ENCODE data around the gene GLB1L. TPM values are rescaled to one million over a fixed set of nuclear protein-coding genes. Genes with fewer than 3 reads are reported as not detected.
"Not testable (repeated sequence)": the region's sequence is repeated elsewhere in the genome, so short reads cannot be mapped to it uniquely, and the experiment has no call there.

The GLB1L gene
- total RNA-seq, 4 donors from 2014 or later: 1.6 to 7.7 (median 3.9) TPM

DNA sequence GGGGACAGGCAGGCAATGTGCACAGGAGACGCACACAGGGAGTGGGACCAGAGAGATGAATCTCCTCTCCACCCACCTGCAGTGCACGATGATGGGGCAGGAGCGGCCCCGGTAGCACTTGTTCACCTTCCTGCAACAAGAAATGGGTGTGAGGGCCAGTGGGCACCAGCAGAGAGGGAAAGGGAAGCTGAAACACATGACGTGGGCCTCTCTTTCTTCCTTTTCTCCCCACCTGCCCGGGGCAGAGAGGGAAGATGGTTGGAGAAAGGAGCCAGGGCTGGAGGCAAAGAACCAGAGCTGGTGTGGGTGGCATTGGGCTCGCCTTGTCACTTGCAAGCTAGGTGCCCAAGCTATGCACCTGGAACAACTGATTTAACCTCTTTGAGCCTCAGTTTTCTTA is 46.1 kb upstream of the GLB1L start:
- 80 to 90% methylated on average over 7 of the region's 7 CpGs for WGBS, 2 donors
- intact Hi-C loops (cut with DNase I; ENCODE audit: low total_unique reads): no loop called here
- no peak for TF ChIP-seq POLR2A (IDR thresholded peaks at IDR 0.05)
- TF ChIP-seq, protein P1, sequence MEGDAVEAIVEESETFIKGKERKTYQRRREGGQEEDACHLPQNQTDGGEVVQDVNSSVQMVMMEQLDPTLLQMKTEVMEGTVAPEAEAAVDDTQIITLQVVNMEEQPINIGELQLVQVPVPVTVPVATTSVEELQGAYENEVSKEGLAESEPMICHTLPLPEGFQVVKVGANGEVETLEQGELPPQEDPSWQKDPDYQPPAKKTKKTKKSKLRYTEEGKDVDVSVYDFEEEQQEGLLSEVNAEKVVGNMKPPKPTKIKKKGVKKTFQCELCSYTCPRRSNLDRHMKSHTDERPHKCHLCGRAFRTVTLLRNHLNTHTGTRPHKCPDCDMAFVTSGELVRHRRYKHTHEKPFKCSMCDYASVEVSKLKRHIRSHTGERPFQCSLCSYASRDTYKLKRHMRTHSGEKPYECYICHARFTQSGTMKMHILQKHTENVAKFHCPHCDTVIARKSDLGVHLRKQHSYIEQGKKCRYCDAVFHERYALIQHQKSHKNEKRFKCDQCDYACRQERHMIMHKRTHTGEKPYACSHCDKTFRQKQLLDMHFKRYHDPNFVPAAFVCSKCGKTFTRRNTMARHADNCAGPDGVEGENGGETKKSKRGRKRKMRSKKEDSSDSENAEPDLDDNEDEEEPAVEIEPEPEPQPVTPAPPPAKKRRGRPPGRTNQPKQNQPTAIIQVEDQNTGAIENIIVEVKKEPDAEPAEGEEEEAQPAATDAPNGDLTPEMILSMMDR (IDR thresholded peaks at IDR 0.05): no peak
- peak in 1 of 2 donors; percentile 74 for DNase-seq (ENCODE audit: low spot score in 2 of 2)
- no peak overlapping the region for H3K4me3 ChIP-seq (ENCODE audit: low read depth, poor library complexity, severe bottlenecking)

DNA sequence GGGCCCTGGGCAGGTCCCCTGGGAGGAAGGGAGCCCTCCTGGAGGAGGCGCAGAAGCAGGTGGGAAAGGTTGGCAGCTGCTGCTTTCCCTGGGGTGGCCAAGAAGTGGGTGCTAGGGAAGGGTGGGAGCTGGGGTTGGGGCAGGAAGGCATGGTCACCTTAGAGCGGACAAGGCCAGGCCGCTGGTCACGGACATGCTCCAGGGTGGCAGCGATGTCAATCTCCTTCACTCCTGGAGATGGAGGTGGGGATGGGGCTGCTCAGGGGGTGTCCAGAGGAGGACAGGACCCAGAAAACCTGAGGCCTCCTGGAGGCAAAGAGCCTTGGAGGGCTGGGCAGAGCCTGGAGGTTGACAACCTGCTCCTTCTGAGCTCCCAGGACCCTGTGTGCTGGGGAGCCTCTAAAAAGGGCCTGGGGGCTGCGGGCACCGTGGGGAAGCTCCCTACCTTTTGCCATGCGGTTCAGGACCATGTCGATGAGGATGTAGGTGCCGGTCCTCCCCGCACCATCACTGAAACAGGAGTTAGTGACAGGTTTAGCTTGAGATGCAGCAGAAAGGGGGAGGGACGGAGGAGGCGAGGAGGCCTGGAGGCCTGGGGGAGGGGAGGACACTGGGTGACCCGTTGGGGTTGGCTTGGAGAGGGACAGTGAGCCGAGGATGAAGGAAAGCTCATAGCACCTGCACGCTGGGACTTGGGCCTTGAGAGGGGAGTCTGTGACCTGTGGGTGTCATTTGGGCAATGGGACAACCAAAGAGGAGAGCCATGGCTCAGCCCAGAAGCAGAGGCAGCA is 45.3 kb upstream of the GLB1L start:
- no peak overlapping the region for H3K4me3 ChIP-seq (ENCODE audit: low read depth, poor library complexity, severe bottlenecking)
- peak in 1 of 2 donors; percentile 81 for DNase-seq (ENCODE audit: low spot score in 2 of 2)
- 89% methylated on average over 16 of the region's 16 CpGs for WGBS, 2 donors
- TF ChIP-seq, protein P1 (IDR thresholded peaks at IDR 0.05): no peak
- TF ChIP-seq POLR2A (IDR thresholded peaks at IDR 0.05): no peak
- intact Hi-C loops (cut with DNase I; ENCODE audit: low total_unique reads): no loop called here

DNA sequence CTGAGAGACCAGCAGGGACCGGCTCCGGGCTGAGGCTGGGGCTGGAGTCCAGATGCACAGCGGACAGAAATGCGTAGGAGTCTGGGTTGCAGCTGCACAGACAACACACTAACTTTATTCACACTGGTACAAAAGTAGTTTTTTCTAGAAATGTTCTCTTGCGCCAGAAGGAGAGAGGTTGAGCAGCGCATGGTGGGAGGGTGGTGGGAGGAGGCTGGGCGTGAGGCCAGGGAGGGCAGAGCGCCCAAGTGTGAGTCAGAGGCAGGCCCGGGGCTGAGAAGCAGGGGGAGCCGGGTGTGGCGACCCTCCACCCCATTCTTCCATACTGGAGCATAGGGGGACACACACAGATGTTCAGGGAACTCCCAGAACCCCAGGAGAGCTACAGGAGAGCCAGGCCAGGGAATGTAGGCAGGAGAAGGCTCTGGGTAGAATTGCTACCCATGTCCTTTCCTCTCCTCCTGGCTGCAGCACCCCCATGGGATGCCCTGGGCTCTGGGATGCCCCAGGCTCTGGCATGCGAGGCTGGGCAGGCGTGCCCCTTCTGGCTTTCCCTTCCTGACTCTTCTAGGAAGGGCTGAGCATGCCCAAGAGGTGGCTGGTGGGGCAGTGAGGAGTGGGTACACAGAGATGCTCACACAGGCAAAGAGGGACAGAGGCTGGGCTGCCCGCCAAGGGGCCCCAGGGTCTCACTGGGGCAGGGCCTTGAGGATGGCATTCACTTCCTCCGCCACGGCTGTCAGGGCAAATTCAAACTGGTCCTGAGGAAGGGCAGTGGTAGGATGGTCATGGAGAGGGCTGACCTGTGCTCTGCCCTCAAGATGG is 44.5 kb upstream of the GLB1L start:
- TF ChIP-seq POLR2A (IDR thresholded peaks at IDR 0.05): no peak
- TF ChIP-seq, protein P1 (IDR thresholded peaks at IDR 0.05): no peak
- 17 to 25% methylated on average over 15 to 16 of the region's 16 CpGs for WGBS, 2 donors
- DNase-seq (ENCODE audit: low spot score in 2 of 2): peak in 1 of 2 donors; percentile 91
- no peak overlapping the region for H3K4me3 ChIP-seq (ENCODE audit: low read depth, poor library complexity, severe bottlenecking)
- intact Hi-C loops (cut with DNase I; ENCODE audit: low total_unique reads): no loop called here

DNA sequence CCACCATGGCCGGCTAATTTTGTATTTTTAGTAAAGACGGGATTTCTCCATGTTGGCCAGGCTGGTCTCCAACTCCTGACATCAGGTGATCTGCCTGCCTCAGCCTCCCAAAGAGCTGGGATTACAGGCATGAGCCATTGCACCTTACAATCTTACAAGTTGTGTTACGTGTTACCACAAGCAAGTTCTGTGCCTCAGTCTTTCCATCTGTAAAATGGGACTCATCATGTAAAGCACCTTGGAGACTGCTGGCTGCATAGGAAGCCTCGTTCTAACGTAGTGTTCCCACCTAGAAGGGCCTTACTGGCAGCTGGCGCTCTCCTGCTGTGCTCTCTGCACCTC is 43.9 kb upstream of the GLB1L start:
- intact Hi-C loops (cut with DNase I; ENCODE audit: low total_unique reads): no loop called here
- no peak overlapping the region for H3K4me3 ChIP-seq (ENCODE audit: low read depth, poor library complexity, severe bottlenecking)
- WGBS, 2 donors: 53 to 62% methylated on average over 5 to 6 of the region's 6 CpGs
- peak in 1 of 2 donors; percentile 37 for DNase-seq (ENCODE audit: low spot score in 2 of 2)
- TF ChIP-seq, protein P1 (IDR thresholded peaks at IDR 0.05): no peak
- TF ChIP-seq POLR2A (IDR thresholded peaks at IDR 0.05): no peak

DNA sequence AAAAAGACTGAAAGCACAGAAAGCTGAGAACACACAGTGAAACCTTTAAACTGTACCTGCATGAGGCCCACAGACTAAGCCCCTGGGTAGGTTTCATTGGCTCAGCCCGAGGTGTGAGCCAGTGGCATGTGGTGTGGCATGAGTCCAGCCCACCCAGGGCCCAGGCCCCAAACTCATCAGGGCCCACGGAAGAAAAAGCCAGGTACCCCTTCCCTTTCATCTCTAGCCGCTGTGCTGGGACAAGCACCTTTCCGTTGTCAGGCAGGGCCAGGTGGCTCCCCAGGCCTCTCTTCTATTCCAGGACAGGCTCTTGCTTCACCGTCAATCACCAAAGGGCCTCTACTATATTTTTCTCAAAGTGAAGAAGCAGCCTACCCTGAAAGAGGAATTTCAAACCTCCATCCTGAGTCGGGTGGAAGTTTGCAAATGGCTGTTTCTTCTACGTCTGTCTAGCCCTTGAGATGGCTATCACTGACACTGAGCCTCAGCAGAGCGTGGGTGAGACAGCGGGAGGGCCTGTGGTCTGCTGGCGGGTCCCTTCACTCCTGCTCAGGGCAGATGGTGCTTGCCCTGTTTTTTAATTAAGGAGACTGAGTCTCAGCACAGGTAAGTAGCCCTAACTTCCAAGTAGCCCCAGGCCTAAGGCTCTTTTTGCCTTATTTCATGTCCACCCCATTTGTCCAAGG is 42.5 kb upstream of the GLB1L start:
- DNase-seq (ENCODE audit: low spot score in 2 of 2): peak in 1 of 2 donors; percentile 81

DNA sequence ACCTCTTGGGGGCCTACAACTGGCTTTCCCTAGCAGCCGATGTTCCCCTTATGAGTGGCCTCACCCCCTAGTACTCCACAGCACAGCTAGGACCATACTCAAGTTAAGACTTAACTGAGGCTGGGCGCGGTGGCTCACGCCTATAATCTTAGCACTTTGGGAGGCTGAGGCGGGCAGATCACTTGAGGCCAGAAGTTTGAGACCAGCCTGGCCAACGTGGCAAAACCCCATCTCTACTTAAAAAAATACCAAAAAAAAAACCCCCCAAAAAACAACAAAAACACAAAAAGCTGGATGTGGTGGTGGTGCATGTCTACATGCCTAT is 41.8 kb upstream of the GLB1L start:
- H3K4me3 ChIP-seq (ENCODE audit: low read depth, poor library complexity, severe bottlenecking); intact Hi-C loops (cut with DNase I; ENCODE audit: low total_unique reads): not testable (repeated sequence)
- WGBS, 2 donors: 74 to 83% methylated on average over 6 of the region's 6 CpGs
- peak in 1 of 2 donors; percentile 71 for DNase-seq (ENCODE audit: low spot score in 2 of 2)

More for the DNA sequence above, 42.5 kb upstream of the GLB1L start:
- TF ChIP-seq POLR2A (IDR thresholded peaks at IDR 0.05): no peak
- TF ChIP-seq, protein P1 (IDR thresholded peaks at IDR 0.05): no peak
- intact Hi-C loops (cut with DNase I; ENCODE audit: low total_unique reads): no loop called here
- no peak overlapping the region for H3K4me3 ChIP-seq (ENCODE audit: low read depth, poor library complexity, severe bottlenecking)
- 65% methylated on average over 10 of the region's 10 CpGs for WGBS, 2 donors

All from lower leg skin (tissue), 4 donors.